Panc1 (cell line): ENCODE data around the gene FOXA3. TPM values are rescaled to one million over a fixed set of nuclear protein-coding genes. Genes with fewer than 3 reads are reported as not detected.

Experiments
- ATAC-seq: fragments of 200-7000 bp; cut with Tn5 transposase; 2 replicates; pipeline ENCODE4 v1.9.1; 2020; ENCODE audit warnings: mild to moderate bottlenecking, moderate library complexity
- BruUV-seq: library from RNA; stranded (reverse); fragments of 400-500 nt; replicated peaks from 2 replicates; lab custom pipeline; 2021; lab: Mats Ljungman, UMichigan
- CTCF ChIA-PET: fragments of 300-600 bp; sonication (Branson Sonifier 250); formaldehyde crosslinking; loops from one replicate; lab custom pipeline; 2022; ENCODE audit warnings: antibody characterized with exemption; lab: Charles Lee
- POLR2A ChIA-PET: fragments of 300-600 bp; sonication (Branson Sonifier 250); formaldehyde crosslinking; loops from one replicate; lab custom pipeline; 2022; ENCODE audit warnings: antibody characterized with exemption; lab: Charles Lee
- DNase-seq: peaks from one replicate; pipeline ENCODE4 v3.0.0-alpha.2; 2010; ENCODE audit warnings: low read depth, low spot score
- H3K27ac ChIP-seq: 2 replicates; pipeline ENCODE4 v1.5.1; 2011; ENCODE audit warnings: mild to moderate bottlenecking, low read length, inconsistent platforms
- H3K27me3 ChIP-seq: fragments of 200-500 bp; sonication (Bioruptor generic); 2 replicates; pipeline ENCODE4 v1.6.0; 2014; ENCODE audit warnings: low read length, inconsistent platforms; ENCODE audit not compliant: control insufficient read depth, insufficient read depth
- H3K36me3 ChIP-seq: fragments of 200-500 bp; sonication (Bioruptor generic); 2 replicates; pipeline ENCODE4 v1.5.1; 2014; ENCODE audit warnings: inconsistent platforms, mild to moderate bottlenecking, low read length, moderate library complexity; ENCODE audit not compliant: control insufficient read depth, insufficient read depth
- H3K4me1 ChIP-seq: 2 replicates; pipeline ENCODE4 v1.5.1; 2011; ENCODE audit warnings: inconsistent platforms, mild to moderate bottlenecking, low read length, moderate library complexity; ENCODE audit not compliant: control insufficient read depth, insufficient read depth
- H3K4me3 ChIP-seq, 2 experiments: 2 replicates each; pipeline ENCODE4 v1.5.1; 2011 to 2012; ENCODE audit warnings: low read depth in 2 of 2, low read length in 2 of 2, mild to moderate bottlenecking in 2 of 2, inconsistent platforms in 1 of 2, moderate library complexity in 1 of 2
- H3K9me3 ChIP-seq: fragments of 200-500 bp; sonication (Bioruptor generic); 2 replicates; pipeline ENCODE4 v1.5.1; 2014; ENCODE audit warnings: low read depth, mild to moderate bottlenecking, inconsistent platforms, low read length, moderate library complexity; ENCODE audit not compliant: control insufficient read depth, insufficient read depth
- POLR2AphosphoS5 ChIP-seq: IDR thresholded peaks from 2 replicates; pipeline ENCODE4 v1.6.1; 2012; ENCODE audit warnings: mild to moderate bottlenecking, low read depth, low read length, moderate library complexity
- SIN3A ChIP-seq: IDR thresholded peaks from 2 replicates; pipeline ENCODE4 v1.6.1; 2012; ENCODE audit warnings: low read depth, mild to moderate bottlenecking, low read length, moderate library complexity, borderline replicate concordance; ENCODE audit not compliant: insufficient read depth
- TCF7L2 ChIP-seq: IDR thresholded peaks from 2 replicates; pipeline ENCODE4 v1.6.1; 2011; ENCODE audit warnings: mild to moderate bottlenecking, low read depth, low read length, inconsistent platforms
- in situ Hi-C: cut with HindIII; loops from 2 replicates; pipeline ENCODE4 v1.10.0; 2016; ENCODE audit warnings: low sequenced_read_pairs, low pct_unique_long_range_greater_than_20kb
- intact Hi-C: fragments of 100-400 bp; cut with micrococcal nuclease; formaldehyde crosslinking; loops from one replicate; pipeline ENCODE4 v1.10.0; 2022; ENCODE audit not compliant: unreplicated experiment
- total RNA-seq: library from RNA; stranded (reverse); gene quantifications from one replicate; pipeline ENCODE4 v1.2.1, GENCODE V29; 2021; ENCODE audit not compliant: unreplicated experiment
- TF ChIP-seq, protein P1 (sequence below): fragments of 450-650 bp; IDR thresholded peaks from 2 replicates; pipeline ENCODE4 v1.5.1; 2017; ENCODE audit warnings: mild to moderate bottlenecking
- TF ChIP-seq, protein P2 (sequence below), 2 experiments: IDR thresholded peaks; 2 replicates each; pipeline ENCODE4 v1.6.1; 2011 to 2012; ENCODE audit warnings: low read depth in 2 of 2, control low read depth in 1 of 2, low read length in 1 of 2, mild to moderate bottlenecking in 1 of 2, moderate library complexity in 1 of 2; ENCODE audit not compliant: insufficient read depth in 1 of 2

Gene FOXA3
- total RNA-seq, 1 experiment from 2014 or later = 0.26 TPM

DNA sequence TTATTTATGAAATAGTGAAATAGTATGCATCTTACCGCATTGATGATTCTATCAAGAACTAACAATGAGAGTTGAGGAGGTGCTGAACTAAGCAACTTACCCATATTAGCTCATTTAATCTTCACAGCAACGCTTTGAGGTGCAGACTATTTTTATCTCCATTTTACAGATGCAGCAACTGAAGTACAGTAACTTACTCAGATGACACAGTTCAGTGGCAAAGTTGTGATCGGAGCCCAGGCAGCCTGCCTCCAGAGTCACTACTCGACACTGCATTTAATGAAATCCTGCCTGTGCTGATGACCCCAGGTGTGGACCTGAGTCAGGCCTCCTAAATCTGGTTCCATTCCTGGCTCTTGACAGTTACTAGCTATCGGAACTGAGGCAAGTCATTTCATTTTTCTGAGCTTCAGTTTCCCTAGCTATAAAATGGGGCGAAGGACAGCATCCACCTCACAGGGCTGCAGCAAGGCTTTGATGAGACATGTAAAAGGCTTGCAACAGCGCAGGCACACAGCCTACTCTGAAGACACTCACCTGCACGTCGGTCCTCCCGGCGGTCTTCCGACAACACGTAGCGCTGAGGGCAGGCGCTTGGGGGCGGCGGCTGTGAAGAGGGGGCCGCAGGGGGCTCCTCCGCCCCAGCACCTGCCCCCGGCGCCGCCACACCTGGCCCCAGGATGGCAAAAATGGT is 36.8 kb downstream of the FOXA3 start:
- ATAC-seq = no peak
- Histone ChIP-seq H3K27ac (no peak overlapping the region; the same call in 1 of the 2 replicates), H3K4me1 (peaks cover 3% of the 10 kb centered on the region), H3K36me3 (peaks cover 2% of the 10 kb centered on the region; the same call in 1 of the 2 replicates), H3K9me3 (no peaks in the 10 kb centered on the region), H3K4me3 (peak overlapping the region; percentile 70 to 82), H3K27me3 (no peaks in the 10 kb centered on the region)
- intact Hi-C loops = no loop called here
- ChIA-PET POLR2A (interaction anchor here (0.7 kb wide), 1 partner anchor 114 kb away, joined by 10 read pairs; no protein-coding TSS in a partner anchor), CTCF (interaction anchor here (0.8 kb wide), 1 partner anchor 83 kb away, joined by 6 read pairs; no protein-coding TSS in a partner anchor)
- no TSS peak for BruUV-seq
- TF ChIP-seq POLR2AphosphoS5 = no peak
- TF ChIP-seq, protein P1, sequence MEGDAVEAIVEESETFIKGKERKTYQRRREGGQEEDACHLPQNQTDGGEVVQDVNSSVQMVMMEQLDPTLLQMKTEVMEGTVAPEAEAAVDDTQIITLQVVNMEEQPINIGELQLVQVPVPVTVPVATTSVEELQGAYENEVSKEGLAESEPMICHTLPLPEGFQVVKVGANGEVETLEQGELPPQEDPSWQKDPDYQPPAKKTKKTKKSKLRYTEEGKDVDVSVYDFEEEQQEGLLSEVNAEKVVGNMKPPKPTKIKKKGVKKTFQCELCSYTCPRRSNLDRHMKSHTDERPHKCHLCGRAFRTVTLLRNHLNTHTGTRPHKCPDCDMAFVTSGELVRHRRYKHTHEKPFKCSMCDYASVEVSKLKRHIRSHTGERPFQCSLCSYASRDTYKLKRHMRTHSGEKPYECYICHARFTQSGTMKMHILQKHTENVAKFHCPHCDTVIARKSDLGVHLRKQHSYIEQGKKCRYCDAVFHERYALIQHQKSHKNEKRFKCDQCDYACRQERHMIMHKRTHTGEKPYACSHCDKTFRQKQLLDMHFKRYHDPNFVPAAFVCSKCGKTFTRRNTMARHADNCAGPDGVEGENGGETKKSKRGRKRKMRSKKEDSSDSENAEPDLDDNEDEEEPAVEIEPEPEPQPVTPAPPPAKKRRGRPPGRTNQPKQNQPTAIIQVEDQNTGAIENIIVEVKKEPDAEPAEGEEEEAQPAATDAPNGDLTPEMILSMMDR = no peak
- TF ChIP-seq SIN3A = no peak
- no peak for TF ChIP-seq TCF7L2
- TF ChIP-seq, protein P2, sequence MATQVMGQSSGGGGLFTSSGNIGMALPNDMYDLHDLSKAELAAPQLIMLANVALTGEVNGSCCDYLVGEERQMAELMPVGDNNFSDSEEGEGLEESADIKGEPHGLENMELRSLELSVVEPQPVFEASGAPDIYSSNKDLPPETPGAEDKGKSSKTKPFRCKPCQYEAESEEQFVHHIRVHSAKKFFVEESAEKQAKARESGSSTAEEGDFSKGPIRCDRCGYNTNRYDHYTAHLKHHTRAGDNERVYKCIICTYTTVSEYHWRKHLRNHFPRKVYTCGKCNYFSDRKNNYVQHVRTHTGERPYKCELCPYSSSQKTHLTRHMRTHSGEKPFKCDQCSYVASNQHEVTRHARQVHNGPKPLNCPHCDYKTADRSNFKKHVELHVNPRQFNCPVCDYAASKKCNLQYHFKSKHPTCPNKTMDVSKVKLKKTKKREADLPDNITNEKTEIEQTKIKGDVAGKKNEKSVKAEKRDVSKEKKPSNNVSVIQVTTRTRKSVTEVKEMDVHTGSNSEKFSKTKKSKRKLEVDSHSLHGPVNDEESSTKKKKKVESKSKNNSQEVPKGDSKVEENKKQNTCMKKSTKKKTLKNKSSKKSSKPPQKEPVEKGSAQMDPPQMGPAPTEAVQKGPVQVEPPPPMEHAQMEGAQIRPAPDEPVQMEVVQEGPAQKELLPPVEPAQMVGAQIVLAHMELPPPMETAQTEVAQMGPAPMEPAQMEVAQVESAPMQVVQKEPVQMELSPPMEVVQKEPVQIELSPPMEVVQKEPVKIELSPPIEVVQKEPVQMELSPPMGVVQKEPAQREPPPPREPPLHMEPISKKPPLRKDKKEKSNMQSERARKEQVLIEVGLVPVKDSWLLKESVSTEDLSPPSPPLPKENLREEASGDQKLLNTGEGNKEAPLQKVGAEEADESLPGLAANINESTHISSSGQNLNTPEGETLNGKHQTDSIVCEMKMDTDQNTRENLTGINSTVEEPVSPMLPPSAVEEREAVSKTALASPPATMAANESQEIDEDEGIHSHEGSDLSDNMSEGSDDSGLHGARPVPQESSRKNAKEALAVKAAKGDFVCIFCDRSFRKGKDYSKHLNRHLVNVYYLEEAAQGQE (IDR thresholded peaks at IDR 0.05; ENCODE audit: insufficient read depth in 1 of 2, low read depth in 2 of 2, low read length in 1 of 2) = no peak
- in situ Hi-C loops = no loop called here
- DNase-seq = no peak

DNA sequence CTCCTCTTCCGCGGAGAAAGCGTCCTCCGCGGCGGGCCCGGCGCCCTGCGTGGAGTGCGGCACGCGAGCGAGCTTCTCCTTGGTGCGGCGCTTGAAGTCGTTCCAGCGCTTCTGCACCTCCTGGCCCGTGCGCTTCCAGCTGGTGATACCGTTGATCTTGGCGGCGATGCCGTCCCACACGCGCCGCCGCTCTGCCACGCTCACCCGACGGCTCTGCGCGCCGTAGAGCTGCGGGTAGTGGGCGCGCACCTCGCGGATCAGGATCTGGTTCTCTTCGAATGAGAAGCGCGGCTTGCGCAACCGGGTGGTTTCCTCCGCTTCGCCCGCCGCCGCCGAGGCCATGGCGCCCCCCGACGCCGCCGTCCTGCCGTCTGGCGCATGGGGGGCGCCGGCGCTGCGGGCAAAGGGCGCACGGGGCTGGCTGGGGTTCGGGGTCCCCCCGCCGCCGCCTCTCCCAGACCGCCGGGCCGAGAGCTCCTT is 37.3 kb downstream of the FOXA3 start:
- TF ChIP-seq, protein P1 = no peak
- ChIA-PET POLR2A (no interaction called here), CTCF (interaction anchor here (0.8 kb wide), 1 partner anchor 84 kb away, joined by 6 read pairs; no protein-coding TSS in a partner anchor)
- intact Hi-C loops = no loop called here
- peaks cover 3% of the 10 kb centered on the region for H3K4me1 ChIP-seq
- in situ Hi-C loops = no loop called here
- DNase-seq (no peak), ATAC-seq (no peak)
- H3K4me3 ChIP-seq = peak overlapping the region; percentile 70 to 82
- no peaks in the 10 kb centered on the region for H3K27me3 ChIP-seq
- H3K36me3 ChIP-seq = peaks cover 2% of the 10 kb centered on the region; the same call in 1 of the 2 replicates
- BruUV-seq = no TSS peak
- H3K27ac ChIP-seq = no peak overlapping the region; the same call in 1 of the 2 replicates
- H3K9me3 ChIP-seq = no peaks in the 10 kb centered on the region
